ENCODE measurements around the gene CMYA5. TPM values are rescaled to one million over a fixed set of nuclear protein-coding genes. Genes with fewer than 3 reads are reported as not detected.

CMYA5 gene
- total and polyA plus RNA-seq, 9 of the 15 experiments (the other 6 are each of a cell fraction or from before 2014, with no cell fraction given), result 0.18 to 1.1 (median 0.32) TPM

- H3K4me2 ChIP-seq (ENCODE audit: insufficient read depth, low read length), result no peak overlapping the region
- no peaks in the 10 kb centered on the region for H4K20me1 ChIP-seq (replicated peaks; ENCODE audit: control insufficient read depth, insufficient read depth, low read length)
- no peaks in the 10 kb centered on the region for H3K79me2 ChIP-seq (ENCODE audit: control insufficient read depth, insufficient read depth, low read length)
- ChIA-PET CTCF (ENCODE audit: low intra/inter-chr PET ratio) (no interaction called here), POLR2A (interaction anchor here (1.0 to 1.4 kb wide), 2 partner anchors 9 to 10 kb away, joined by 3 to 5 read pairs; no protein-coding TSS in a partner anchor)
- no peaks in the 10 kb centered on the region for H3K4me1 ChIP-seq (replicated peaks in 1 of 2; ENCODE audit: control insufficient read depth in 2 of 2, insufficient read depth in 2 of 2, low read length in 2 of 2)
- no peak overlapping the region for H3K9ac ChIP-seq (ENCODE audit: insufficient read depth in 1 of 2, low read depth in 2 of 2, low read length in 2 of 2)
- no peaks in the 10 kb centered on the region for H3K9me3 ChIP-seq (replicated peaks; ENCODE audit: control insufficient read depth, insufficient read depth, low read depth, low read length)
- ATAC-seq, result no peak
- 90% methylated on average over 3 of the region's 3 CpGs for WGBS (ENCODE audit: insufficient coverage, low coverage, missing lambda C conversion rate)
- no peak for DNase-seq (ENCODE audit: extremely low read depth in 1 of 4, low spot score in 3 of 4)
- H3K27me3 ChIP-seq (ENCODE audit: control insufficient read depth in 2 of 2, insufficient read depth in 2 of 2, low read length in 2 of 2), result no peaks in the 10 kb centered on the region
- H3K36me3 ChIP-seq (ENCODE audit: control insufficient read depth, insufficient read depth, low read length), result peaks cover 61% of the 10 kb centered on the region; the same call in 2 of the 3 replicates
- in situ Hi-C loops (cut with MboI), result no loop called here
- FAIRE-seq, result no peak
- H3K9me1 ChIP-seq (ENCODE audit: control insufficient read depth, insufficient read depth, low read length), result no peaks in the 10 kb centered on the region
- no peak overlapping the region for H3K27ac ChIP-seq (ENCODE audit: extremely low read depth, low read depth, low read length)
- TF ChIP-seq ARID2 (IDR thresholded peaks at IDR 0.05) (no peak), ARHGAP35 (IDR thresholded peaks at IDR 0.05; ENCODE audit: partially characterized antibody) (no peak), ZNF398 (CRISPR knock-in tag; IDR thresholded peaks at IDR 0.05) (no peak), PHTF2 (CRISPR knock-in tag; IDR thresholded peaks at IDR 0.05) (no peak), NR3C1 (CRISPR knock-in tag; IDR thresholded peaks at IDR 0.05) (no peak), MAFF (IDR thresholded peaks at IDR 0.05; ENCODE audit: low read length) (no peak)
- intact Hi-C loops (cut with micrococcal nuclease), result no loop called here
- no peak overlapping the region for H3K4me3 ChIP-seq
- BruUV-seq (replicated peaks), result no TSS peak
- H2AFZ ChIP-seq (ENCODE audit: low read depth, low read length), result no peak overlapping the region
Measured at GRCh38 chr5:79663212-79663611, 26.4 kb upstream of the CMYA5 start.

All from K562 (cell line).